Measurements from ENCODE around the gene TEDDM1.
"Not testable (repeated sequence)": the region's sequence is repeated elsewhere in the genome, so short reads cannot be mapped to it uniquely, and the experiment has no call there.

The TEDDM1 gene, protein sequence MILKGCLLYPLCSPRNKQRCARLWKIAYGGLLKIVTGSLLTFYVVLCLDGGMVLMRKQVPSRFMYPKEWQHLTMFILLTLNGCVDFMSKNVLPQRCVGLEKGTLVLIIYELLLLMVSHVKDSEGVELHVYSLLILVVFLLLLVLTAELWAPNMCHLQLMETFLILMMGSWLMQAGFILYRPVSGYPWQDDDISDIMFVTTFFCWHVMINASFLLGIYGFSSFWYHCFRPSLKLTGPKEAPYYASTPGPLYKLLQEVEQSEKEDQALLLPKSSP

DNA sequence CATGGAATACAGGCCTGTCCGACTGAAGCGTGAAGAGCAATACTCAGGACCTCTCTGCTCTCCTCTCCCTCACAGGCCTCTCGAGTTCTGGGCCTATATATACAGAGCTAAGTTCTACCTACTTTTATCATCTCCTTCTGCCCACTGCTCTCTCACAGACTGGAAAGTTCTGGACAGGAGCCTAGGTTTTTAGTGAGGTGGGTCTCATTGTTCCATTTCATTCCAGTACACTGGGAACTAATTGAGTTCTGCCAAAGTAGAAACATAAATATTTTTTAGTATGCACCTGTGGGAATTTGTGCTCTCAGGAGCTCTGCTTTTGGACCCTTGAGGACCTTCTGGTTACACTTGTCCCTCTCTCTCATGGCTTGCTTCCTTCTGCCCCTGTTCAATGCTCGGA is at the start of gene TEDDM1:
TSS of gene TEDDM1 (minus strand) at position 101 of the 400 bp plus-strand sequence. CDS start 182 bp downstream, outside the sequence.
- DNase-seq = no peak

DNA sequence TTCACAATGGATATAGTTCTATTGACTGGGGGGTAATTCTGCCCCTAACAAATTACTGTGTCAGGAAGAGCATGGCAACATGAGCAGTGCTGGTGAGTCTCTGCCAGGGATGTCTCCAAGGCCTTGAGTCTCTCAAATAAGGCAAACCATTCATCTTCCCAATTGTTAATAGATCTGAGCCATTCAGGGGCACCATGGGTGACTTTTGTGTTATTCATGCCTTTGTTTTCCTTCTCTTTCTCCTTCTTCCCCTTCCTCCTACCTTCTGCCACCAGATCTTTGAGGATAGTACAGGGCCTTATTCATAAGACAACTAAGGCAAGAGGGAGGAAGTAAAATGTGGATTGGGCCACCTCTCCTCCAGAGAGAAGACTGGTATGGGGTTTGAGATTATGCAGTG is 49.6 kb upstream of the TEDDM1 start, which contains the start of gene RGSL1:
TSS of gene RGSL1 (plus strand) at position 60 of the 400 bp plus-strand sequence. CDS start at position 80, 20 bp downstream.
- no peak for DNase-seq

GRCh38 chr1:182447660-182448059 is 47.2 kb upstream of the TEDDM1 start:
- no peak for DNase-seq

GRCh38 chr1:182447124-182447523 is 46.7 kb upstream of the TEDDM1 start:
- not testable (repeated sequence) for DNase-seq

DNA sequence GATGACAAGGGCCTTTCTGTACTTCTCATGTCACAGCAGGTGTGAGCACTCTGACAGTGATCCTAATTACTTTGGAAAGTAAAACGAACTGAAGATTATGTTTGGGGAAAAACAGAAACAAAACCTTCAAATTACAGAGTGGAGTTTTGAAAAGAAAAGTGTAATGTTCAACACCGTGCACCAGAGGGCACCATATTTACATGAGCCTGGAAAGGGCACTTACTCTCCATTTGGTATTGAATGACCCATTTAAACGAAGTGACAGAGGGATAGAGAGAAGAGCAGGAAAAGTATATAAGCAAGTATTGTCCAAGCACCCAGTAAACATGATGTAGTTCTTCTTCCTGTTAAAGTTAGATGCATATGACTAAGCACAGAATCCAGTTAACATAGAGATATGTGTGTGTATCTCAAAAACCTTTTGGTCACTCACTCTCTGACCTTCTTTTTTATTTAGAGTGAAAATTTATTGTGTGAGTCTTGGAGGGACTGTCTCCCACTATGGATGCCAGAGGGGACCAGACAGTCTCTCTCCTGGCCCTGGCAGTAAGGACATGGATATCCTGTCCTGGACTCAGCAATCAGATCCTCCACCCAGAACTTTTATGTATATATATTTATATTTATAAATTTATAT is 45.7 kb upstream of the TEDDM1 start:
- DNase-seq = peak; percentile 34

DNA sequence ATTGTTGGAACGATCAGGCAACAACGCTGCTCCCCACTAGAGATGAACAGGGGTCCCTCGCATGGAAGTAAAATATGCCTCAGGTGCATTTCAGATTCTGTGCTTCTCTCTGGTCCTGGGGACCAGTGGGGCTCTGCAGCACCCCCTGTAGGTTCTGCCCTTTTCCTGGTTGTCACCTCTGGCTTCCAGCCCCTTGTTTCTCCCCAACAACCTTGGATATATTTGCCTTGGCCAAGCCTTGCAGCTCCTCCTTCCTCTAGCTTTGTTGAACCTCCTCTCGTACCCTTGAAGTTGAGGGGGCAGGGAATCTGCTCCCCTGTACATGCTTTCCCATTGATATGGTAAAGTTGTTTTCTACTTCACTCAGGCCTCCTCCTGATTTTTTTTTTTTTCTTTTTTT is 44.0 kb upstream of the TEDDM1 start:
- no peak for DNase-seq

DNA sequence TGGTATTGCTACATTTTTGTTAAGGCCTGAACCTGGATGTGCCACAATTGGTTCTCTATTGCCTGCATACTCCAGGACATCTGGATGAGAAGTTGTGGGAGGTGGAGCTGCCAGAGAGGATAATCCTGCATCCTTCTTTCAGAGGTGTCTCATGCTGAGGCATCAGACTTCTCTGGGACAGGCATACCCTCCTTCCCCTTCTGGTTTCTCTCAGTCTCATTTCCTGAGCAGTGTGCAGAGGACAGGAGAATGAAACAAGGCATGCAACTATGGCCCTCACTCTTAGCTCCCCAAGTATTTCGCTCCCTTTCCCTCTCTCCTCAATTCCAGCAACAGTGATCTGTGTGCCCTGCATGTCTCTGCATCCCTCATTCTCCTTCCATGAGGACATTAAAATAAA is 41.9 kb upstream of the TEDDM1 start:
- DNase-seq = no peak

DNA sequence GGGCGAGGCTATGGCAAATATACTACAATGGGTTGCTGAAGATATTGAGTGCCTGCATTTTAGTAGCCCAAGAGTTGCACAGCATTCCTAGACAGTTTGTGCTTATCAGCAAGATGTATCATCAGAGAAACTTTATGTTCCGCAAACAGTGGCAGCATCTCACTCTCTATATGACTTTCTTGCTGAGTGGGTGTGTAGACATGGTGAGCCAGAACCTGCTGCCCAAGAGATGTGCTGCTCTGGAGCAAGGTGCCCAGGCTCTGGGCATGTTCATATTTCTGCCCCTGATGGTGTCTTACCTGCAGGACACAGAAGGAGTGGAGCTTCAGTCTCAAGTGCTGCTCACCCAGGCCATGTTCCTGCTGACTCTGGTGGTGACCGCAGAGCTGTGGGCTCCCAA is 41.3 kb upstream of the TEDDM1 start:
- DNase-seq = no peak

GRCh38 chr1:182438326-182438725 is 37.9 kb upstream of the TEDDM1 start:
- DNase-seq = no peak

DNA sequence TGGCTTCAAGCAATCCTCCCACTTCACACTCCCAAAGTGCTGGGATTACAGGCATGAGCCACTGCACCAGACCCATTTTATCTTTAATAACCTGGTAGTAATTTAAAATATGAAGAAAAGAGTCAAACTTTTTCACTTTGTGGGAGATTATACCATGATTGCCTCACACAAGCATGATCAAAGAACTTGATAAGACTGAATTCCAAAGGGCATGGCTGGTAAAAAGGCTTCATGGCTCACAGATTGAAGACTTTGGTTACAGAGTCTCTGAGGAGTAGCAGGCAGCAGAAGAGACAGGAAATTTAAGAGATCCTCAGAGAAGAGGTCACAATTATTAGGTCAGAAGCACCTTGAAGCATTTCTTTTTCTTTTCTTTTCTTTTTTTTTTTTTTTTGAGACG is 33.1 kb upstream of the TEDDM1 start:
- DNase-seq = no peak

- no peak for DNase-seq
These were observed 30.8 kb upstream of the TEDDM1 start for GRCh38 chr1:182431278-182431677.

DNA sequence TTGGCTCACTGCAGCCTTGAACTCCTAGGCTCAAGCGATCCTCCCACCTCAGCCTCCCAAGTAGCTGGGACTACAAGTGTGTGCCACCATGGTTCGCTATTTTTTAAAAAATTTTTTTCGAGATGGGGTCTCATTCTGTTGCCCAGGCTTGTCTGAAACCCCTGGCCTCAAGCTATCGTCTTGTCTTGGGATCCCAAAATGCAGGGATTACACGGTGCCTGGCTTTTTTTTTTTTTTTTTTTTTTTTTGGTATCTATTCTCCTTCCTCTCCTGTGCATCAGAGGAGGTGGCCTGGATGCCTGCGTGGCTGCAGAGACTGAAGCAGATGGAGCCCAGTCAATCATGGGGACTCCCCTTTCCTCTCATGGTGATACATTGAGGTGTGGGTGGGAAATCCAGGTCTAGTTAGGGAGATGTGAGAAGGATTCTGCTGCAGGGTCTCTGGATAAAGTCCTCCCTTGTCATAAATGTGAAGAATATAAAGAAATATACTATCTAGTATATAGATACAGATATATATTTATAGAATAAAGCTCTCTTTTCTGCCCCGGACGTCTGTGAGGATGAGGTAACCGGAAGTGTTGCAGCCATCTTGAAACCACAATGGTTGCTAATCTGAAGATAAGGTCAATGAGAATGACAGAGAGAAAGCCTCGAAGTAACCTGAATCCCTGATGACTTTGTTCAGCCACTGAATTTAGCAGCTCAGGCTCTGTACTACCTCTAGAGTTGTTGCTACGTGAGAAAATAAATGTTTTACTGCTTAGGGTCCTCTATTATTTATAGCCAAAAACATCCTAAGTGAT is 30.0 kb upstream of the TEDDM1 start:
- DNase-seq = no peak

DNA sequence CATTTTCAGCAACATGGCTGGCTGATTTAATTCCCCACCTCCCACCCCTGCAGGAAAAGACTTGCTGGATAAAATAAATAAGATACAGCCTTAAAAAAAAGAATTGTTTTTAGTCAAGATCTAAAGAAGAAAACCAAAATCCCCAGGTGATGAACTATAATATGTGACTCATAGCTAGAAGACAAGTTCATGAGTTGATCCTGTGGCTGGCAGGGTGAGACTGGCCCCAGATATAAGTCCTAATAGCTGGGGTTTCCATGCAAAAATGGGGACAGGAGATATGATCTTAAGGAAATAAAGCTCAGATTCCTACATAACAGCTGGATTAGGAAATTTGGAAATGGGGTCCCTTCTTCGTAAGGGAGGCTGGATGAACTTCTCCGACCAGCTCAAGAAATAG is 27.6 kb upstream of the TEDDM1 start:
- DNase-seq = peak; percentile 66

GRCh38 chr1:182426442-182427430 is 26.3 kb upstream of the TEDDM1 start:
- no peak for DNase-seq

- DNase-seq = no peak
These were observed 15.3 kb upstream of the TEDDM1 start for GRCh38 chr1:182415789-182416188.

- no peak for DNase-seq
These were observed 13.5 kb upstream of the TEDDM1 start for GRCh38 chr1:182413969-182414368.

- no peak for DNase-seq
These were observed 13.0 kb upstream of the TEDDM1 start for GRCh38 chr1:182413486-182413885.

DNA sequence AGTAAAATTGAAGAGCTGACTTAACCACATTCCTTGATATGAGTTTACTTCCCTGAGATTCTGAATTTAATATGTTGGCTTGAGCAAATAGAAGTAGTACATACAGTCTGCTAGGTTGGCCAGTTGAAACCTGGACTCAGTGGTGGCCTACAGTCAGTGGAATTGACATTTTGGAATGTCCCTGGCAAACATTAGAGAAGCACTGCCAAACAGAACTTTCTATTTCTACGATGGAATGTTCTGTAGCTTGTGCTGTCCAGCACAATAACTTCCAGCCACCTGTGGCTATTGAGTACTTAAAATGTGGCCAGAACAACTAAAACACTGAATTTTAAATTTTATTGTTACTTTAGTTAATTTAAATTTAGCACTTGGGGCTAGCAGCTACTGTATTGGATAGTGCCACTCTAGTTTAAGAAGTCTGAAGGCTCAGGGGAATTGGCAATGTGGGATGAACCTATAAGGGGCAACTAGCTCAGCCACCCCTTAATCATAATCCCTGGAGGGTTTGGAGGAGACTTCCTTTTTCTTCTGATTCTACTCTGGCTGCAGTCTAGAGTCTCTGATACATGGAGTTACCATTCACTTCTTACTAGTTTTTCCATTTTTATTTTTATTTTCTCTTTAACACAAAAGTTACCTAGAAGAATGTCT is 10.3 kb upstream of the TEDDM1 start:
- no peak for DNase-seq

GRCh38 chr1:182410138-182410537 is 9.7 kb upstream of the TEDDM1 start:
- DNase-seq = no peak

DNA sequence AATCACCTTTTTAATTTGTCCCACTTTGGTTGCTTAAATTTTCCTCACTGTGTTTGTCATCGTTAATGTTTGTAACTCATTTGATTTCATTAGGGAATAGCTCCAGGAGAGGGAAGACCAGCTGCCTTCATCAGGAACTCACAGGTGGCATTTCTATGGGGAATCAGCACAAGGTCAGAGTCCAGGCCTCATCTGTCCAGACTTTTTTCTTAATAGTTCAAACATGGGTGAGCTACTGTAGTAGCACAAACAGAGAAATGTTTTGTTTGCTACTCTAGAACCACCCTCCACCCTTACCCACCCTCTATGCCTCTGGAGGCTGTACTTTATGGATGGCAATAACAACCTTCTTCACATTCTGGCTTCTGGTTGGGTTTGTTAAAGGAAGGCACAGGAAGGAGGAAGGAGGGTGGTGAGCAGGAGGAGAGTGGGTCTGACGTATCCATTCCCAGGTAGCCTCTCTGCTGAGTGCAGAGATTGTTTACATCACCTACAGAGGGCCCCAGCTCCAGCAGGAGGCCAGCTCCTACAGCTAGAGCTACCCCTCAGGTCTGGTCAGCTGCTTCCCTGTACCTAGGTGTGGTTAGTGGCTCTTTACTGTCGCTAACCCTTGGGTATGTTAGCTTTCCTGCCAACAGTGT is 8.1 kb upstream of the TEDDM1 start:
- DNase-seq = no peak

DNA sequence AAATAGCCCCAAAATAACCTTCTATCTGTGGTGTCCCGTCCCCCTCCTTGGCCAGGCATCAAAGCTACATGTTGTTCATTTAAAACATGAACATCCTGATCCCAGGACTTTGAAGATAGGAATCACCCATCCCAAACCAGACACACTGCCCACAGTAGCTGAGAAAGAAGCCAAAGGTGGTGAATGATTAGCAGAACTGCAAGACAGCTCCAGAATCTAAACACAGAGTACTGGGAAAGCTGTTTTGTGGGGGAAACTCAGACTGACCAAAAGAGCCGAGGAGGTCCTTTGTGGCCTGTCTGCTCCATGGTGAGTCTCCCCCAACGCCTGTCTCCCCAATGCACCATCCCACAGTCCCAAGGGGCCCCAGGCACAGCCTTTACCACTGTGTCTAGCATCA is 7.3 kb upstream of the TEDDM1 start:
- DNase-seq = no peak
